ENCODE results near the gene PDPN.
"Not testable (repeated sequence)": the region's sequence is repeated elsewhere in the genome, so short reads cannot be mapped to it uniquely, and the experiment has no call there.

PDPN gene, protein sequence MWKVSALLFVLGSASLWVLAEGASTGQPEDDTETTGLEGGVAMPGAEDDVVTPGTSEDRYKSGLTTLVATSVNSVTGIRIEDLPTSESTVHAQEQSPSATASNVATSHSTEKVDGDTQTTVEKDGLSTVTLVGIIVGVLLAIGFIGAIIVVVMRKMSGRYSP

GRCh38 chr1:13583595-13583965, at the start of gene PDPN:
TSS of gene PDPN (plus strand) at chr1:13583832. CDS start at chr1:13584034, 202 bp downstream.
- DNase-seq = peak; percentile 69

GRCh38 chr1:13535227-13535626, 48.4 kb upstream of the PDPN start:
- no peak for DNase-seq

GRCh38 chr1:13536571-13536970, 47.1 kb upstream of the PDPN start:
- no peak for DNase-seq

DNA sequence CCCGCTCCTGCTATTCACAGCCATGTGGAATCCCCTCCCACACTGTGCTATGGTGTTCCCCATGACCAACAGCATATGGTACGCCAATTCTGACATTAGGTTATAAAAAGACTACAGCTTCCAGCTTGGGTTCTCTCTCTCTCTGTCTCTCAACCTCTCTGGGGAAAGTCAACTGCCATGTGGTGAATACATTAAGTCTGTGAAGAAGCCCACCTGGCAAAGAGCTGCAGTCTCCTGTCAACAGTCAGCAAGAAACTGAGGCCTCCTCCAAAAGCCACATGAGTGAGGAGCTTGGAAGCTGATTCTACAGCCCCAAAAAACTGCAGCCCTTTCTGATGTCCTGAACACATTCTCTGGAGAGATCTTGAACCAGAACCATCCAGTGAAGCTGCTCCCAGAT, 44.8 kb upstream of the PDPN start:
- DNase-seq = no peak

DNA sequence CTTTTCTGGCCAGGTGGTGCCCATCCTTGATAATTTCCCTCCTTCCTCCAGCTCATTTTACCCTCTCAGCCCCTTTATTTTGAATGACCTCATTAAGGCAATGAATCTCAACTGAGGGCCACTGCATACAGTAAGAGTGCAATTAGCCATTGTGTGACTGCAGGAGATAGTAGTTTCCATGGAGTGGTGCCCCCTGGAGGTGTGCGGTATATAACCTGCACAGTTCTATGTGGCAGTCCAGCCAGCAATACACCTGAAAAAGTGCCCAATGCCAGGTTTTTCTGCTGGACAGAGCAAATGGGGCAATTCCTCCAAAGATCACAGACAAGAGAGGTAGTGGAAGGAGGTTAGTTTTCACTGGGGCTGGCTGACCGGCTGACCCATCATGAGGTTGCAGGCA, 43.9 kb upstream of the PDPN start:
- DNase-seq = no peak

DNA sequence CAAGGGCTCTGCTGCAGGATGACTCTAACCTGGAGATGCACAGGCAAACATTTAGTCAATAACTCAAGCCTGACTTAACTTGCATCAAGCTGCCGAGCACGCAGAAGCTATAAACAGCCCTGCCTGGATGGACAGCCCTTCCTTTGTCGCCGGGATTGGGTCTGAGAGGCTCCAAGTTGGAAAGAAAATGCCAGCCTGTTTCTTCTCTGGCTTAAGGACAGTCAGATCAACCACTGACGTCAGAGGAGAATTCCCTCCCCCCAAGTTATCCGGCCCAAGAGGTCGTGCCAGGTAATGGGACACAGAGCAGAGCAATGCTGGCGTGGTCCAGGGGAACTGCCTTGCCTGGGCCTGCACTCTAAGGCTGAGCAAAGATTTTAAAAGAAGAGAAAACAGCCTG, 42.8 kb upstream of the PDPN start:
- no peak for DNase-seq

GRCh38 chr1:13541435-13542215, 42.0 kb upstream of the PDPN start:
- no peak for DNase-seq

DNA sequence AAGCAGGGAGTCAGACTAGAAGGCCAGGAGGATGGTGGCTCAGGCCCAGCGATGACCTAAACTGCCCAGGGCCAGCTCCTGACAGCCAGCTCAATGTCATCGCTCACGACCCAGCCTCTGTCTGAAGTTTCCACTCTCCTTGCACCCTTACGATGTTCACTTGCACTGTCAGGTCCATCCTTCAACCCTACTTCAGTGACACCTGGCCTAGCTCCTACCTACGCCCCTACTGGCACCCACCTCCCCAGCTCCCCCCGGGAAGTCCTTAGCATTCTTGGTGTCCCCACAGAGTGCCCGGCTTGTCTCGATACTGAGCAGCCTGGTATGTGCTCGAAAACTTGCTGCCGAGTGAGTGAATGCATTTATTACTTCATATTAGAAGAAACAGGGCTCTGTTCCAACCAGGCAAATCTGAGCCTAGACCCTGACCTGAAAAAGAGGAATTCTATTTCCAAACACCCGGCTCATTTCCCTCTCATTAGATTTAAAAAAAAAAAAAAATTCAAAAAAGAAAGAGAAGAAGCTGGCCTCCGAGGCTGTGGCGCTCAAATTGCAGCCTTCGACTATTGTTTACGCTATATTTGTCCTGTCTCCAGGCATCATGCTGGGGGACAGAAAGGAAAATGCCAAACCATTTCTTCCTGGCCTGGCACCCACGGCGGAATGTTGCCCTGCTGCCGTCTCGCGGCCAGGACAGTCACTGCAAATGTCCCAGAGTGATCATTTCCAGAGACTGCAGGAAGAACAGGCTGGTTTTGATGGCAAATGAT, 40.0 kb upstream of the PDPN start:
- DNase-seq = peak; percentile 81

DNA sequence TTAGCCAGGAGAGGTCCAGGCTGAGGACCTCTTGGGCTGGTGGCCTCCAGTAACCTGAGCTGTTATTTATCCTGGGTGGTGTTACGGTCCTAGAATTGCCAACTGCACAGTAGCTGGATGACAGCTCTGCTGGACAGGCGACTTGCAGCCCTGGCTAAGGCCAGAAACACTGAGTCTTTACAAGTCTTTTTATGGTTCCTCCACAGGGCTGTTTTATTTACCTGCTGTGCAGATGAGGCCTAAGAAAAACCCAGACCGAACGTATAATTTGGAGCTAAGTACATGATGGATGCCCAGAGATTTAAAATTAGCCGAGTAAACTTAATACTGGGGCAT, 39.4 kb upstream of the PDPN start:
- DNase-seq = no peak

GRCh38 chr1:13546791-13547190, 36.8 kb upstream of the PDPN start:
- no peak for DNase-seq

- DNase-seq = no peak
These were observed 35.4 kb upstream of the PDPN start for GRCh38 chr1:13548281-13548680.

- no peak for DNase-seq
These were observed 34.6 kb upstream of the PDPN start for GRCh38 chr1:13549021-13549420.

DNA sequence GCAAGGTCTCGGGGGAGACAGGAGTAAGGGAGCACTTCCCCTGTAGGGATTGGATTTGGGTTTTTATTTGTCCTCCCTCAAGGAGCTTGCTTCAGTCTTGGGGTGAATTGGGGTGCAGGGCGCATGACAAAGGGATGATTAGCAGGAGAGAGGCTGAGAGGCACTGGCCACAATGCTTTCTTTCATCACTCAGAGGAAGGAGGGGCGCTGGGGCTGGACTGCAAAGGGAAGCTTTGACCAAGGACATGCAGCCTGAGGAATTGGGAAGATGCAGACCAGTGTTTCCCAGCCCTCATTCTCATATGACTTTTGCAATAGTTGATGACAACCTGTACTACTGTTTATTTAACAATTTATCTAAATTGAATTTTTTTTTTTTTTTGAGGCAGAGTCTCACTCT, 34.1 kb upstream of the PDPN start:
- DNase-seq = no peak

DNA sequence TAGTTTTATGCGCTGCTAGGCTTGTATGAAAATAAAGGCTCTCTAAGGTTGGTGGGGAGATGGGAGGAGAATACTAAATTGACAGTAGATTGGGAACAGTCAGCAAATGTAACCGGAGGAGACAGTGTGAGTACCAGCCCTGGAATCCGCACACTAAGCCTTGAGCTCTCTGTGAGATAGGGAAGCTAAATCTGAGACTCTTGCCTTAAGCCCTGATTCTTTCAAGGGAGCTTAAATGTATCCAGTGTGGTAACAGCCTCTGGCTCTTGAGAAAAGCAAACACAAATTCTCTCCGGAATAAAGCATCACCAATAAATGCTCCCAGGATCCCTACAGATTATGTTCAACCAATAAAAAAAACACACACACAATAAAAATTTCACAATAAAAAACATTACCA, 33.0 kb upstream of the PDPN start:
- no peak for DNase-seq

DNA sequence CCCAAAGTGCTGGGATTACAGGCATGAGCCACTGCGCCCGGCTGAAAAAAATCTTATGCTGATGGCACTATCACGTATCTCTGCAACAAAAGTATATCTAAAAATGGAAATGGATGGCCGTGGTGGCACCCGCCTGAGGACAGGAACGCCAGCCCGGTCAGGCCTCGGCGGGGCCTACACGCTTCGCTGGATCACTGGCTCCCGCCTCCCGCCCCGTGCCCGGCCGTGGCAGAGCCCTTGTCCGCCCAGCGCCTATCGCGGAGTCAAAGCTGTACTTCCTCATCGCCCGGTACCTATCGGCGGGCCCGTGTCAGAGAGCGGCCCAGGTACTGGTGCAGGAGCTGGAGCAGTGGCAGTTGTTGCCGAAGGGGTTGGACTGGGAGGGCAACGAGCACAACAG, 28.8 kb upstream of the PDPN start:
- DNase-seq = no peak

- no peak for DNase-seq
These were observed 27.3 kb upstream of the PDPN start for GRCh38 chr1:13556224-13556764.

GRCh38 chr1:13560541-13560940, 23.1 kb upstream of the PDPN start:
- DNase-seq = no peak

DNA sequence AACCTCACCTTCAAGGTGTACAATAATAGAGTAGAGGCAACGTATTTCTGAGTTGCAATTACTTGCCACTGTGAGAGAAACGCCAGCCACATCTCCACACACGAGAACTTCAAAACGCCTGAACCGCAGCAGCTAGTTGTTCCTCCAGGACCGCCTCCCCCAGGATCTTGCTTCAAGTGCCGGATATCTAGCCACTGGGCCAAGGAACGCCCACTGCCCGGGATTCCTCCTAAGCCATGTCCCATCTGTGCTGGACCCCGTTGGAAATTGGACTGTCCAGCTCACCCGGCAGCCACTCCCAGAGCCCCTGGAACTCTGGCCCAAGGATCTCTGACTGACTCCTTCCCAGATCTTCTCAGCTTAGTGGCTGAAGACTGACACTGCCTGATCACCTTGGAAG, 20.7 kb upstream of the PDPN start:
- DNase-seq = not testable (repeated sequence)

DNA sequence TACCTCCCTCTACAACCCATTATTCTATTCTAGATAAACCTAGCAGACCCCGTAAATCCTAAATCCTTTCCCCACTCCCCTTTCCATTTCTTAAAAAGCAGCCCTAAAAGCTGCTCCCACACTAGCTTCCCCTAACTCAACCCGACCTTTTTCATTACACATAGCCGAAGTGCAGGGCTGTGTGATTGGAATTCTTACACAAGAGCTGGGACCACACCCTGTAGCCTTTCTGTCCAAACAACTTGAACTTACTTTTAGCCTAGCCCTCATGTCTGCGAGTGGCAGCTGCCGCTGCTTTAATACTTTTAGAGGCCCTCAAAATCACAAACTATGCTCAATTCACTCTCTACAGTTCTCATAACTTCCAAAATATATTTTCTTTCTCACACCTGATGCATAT, 19.6 kb upstream of the PDPN start:
- no peak for DNase-seq

DNA sequence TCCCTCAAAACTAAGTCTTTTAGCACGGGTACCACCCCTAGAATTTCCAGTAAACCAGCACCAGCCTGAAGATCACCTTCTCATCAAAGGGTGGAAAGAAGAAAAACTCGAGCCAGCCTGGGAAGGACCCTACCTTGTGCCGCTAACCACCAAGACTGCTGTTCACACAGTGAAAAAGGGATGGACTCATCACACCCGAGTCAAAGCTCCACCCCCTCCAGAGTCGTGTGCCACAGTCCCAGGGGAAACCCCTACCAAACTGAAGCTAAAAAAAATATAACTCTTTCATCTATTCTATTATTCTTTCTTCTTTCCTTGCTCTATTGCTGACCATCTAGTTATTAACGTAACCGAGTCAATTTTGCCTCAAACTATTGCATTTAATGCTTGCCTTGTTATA, 13.2 kb upstream of the PDPN start:
- not testable (repeated sequence) for DNase-seq

GRCh38 chr1:13570924-13571323, 12.7 kb upstream of the PDPN start:
- no peak for DNase-seq

GRCh38 chr1:13573586-13573985, 10.0 kb upstream of the PDPN start:
- DNase-seq = no peak

DNA sequence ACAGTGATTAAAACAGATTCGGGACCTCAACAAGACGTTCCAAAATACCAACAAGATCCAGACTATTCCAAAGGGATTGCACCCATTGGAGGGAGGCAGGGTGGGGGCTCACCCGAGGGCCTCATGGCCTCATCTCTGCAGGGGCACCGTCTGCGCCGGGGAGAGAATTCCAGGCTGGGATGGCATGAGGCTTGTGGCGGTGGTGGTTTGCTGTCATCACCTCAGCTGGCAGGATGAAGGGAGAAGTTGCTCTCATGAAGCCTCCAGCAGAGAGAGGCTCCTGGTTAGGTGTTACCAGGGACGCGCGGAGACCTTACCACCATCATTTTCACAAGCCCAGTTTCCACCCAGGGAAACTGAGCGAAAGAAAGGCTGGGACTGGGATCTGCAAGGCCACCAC, 6.7 kb upstream of the PDPN start:
- DNase-seq = no peak

DNA sequence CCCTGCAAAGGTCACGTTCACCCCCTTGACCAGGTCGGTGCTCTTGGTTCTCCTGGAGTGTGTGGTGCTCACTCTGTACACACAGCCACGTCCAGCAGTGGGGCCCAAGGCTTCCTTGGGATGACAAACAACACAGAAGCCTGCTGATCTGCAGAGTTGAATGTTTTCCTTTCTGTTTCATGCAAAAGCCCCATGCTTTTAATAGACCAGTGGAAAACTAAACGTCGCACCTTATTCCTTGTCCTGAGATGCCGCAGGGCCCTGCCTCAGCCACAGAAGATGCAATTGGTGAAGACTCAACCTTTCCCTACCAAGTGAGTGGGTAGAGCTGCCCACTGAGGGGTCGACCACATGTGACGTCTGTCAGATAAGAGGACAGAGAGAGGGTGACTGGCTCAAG, 5.8 kb upstream of the PDPN start:
- no peak for DNase-seq
